Measurements from ENCODE around the gene ATG10. TPM values are rescaled to one million over a fixed set of nuclear protein-coding genes. Genes with fewer than 3 reads are reported as not detected.

The ATG10 gene
- total RNA-seq, 1 donor from 2014 or later = 6.2 TPM

GRCh38 chr5:82295959-82296531, 324.2 kb downstream of the ATG10 start:
- peaks cover 10% of the 10 kb centered on the region for H3K4me1 Mint-ChIP-seq (ENCODE audit: unreplicated experiment)
- TF ChIP-seq CTCF (IDR thresholded peaks at IDR 0.05; ENCODE audit: unreplicated experiment) = no peak
- H3K27me3 Mint-ChIP-seq (ENCODE audit: unreplicated experiment) = peaks cover 4% of the 10 kb centered on the region
- no peak overlapping the region for H3K4me3 Mint-ChIP-seq (ENCODE audit: unreplicated experiment)
- no peaks in the 10 kb centered on the region for H3K9me3 Mint-ChIP-seq (ENCODE audit: unreplicated experiment)
- no peaks in the 10 kb centered on the region for H3K36me3 Mint-ChIP-seq (ENCODE audit: low read depth, unreplicated experiment)
- H3K27ac Mint-ChIP-seq (ENCODE audit: unreplicated experiment) = no peak overlapping the region
- DNase-seq (ENCODE audit: low spot score) = no peak

GRCh38 chr5:82296929-82297328, 325.1 kb downstream of the ATG10 start:
- Mint-ChIP-seq H3K27ac (ENCODE audit: unreplicated experiment) (no peak overlapping the region), H3K27me3 (ENCODE audit: unreplicated experiment) (peaks cover 4% of the 10 kb centered on the region), H3K36me3 (ENCODE audit: low read depth, unreplicated experiment) (no peaks in the 10 kb centered on the region), H3K4me1 (ENCODE audit: unreplicated experiment) (peaks cover 10% of the 10 kb centered on the region), H3K9me3 (ENCODE audit: unreplicated experiment) (no peaks in the 10 kb centered on the region), H3K4me3 (ENCODE audit: unreplicated experiment) (no peak overlapping the region)
- DNase-seq (ENCODE audit: low spot score) = no peak
- TF ChIP-seq CTCF (IDR thresholded peaks at IDR 0.05; ENCODE audit: unreplicated experiment) = no peak

- no peak overlapping the region for H3K27ac Mint-ChIP-seq (ENCODE audit: unreplicated experiment)
- H3K9me3 Mint-ChIP-seq (ENCODE audit: unreplicated experiment) = no peaks in the 10 kb centered on the region
- TF ChIP-seq CTCF (IDR thresholded peaks at IDR 0.05; ENCODE audit: unreplicated experiment) = no peak
These were observed 325.9 kb downstream of the ATG10 start for GRCh38 chr5:82297711-82298110.

GRCh38 chr5:82298668-82299067, 326.8 kb downstream of the ATG10 start:
- no peak for TF ChIP-seq CTCF (IDR thresholded peaks at IDR 0.05; ENCODE audit: unreplicated experiment)
- Mint-ChIP-seq H3K27ac (ENCODE audit: unreplicated experiment) (no peak overlapping the region), H3K9me3 (ENCODE audit: unreplicated experiment) (no peaks in the 10 kb centered on the region), H3K36me3 (ENCODE audit: low read depth, unreplicated experiment) (no peaks in the 10 kb centered on the region), H3K27me3 (ENCODE audit: unreplicated experiment) (peaks cover 4% of the 10 kb centered on the region), H3K4me3 (ENCODE audit: unreplicated experiment) (no peak overlapping the region), H3K4me1 (ENCODE audit: unreplicated experiment) (peaks cover 8% of the 10 kb centered on the region)
- no peak for DNase-seq (ENCODE audit: low spot score)

More at GRCh38 chr5:82297711-82298110, 325.9 kb downstream of the ATG10 start:
- H3K4me1 Mint-ChIP-seq (ENCODE audit: unreplicated experiment) = peaks cover 10% of the 10 kb centered on the region
- no peak for DNase-seq (ENCODE audit: low spot score)
- peaks cover 4% of the 10 kb centered on the region for H3K27me3 Mint-ChIP-seq (ENCODE audit: unreplicated experiment)
- no peak overlapping the region for H3K4me3 Mint-ChIP-seq (ENCODE audit: unreplicated experiment)
- no peaks in the 10 kb centered on the region for H3K36me3 Mint-ChIP-seq (ENCODE audit: low read depth, unreplicated experiment)

GRCh38 chr5:82301190-82301589, 329.4 kb downstream of the ATG10 start:
- TF ChIP-seq CTCF (IDR thresholded peaks at IDR 0.05; ENCODE audit: unreplicated experiment) = no peak
- Mint-ChIP-seq H3K4me3 (ENCODE audit: unreplicated experiment) (no peak overlapping the region), H3K27me3 (ENCODE audit: unreplicated experiment) (peaks cover 2% of the 10 kb centered on the region), H3K4me1 (ENCODE audit: unreplicated experiment) (peaks cover 3% of the 10 kb centered on the region), H3K36me3 (ENCODE audit: low read depth, unreplicated experiment) (no peaks in the 10 kb centered on the region), H3K9me3 (ENCODE audit: unreplicated experiment) (no peaks in the 10 kb centered on the region), H3K27ac (ENCODE audit: unreplicated experiment) (no peak overlapping the region)
- DNase-seq (ENCODE audit: low spot score) = no peak

Other genes starting within 250 kb of the ATG10 start
- 149 TPM for gene SSBP2, start 220.9 kb upstream of the ATG10 start, total RNA-seq (ENCODE audit: unreplicated experiment)

Data from endothelial cell (in vitro differentiated cells).